ENCODE measurements around the gene TBX21.
A peak's percentile ranks its signal among the peaks of the same experiment; 100 is the strongest.

Gene TBX21

GRCh38 chr17:47698749-47699535 is 34.1 kb upstream of the TBX21 start:
- peak; percentile 80 for DNase-seq

- no peak for DNase-seq
Measured at GRCh38 chr17:47699536-47699840, 33.5 kb upstream of the TBX21 start.

GRCh38 chr17:47700471-47701449 is 32.3 kb upstream of the TBX21 start:
- no peak for DNase-seq

GRCh38 chr17:47701608-47702007 is 31.4 kb upstream of the TBX21 start:
- peak; percentile 71 for DNase-seq

GRCh38 chr17:47702391-47702995 is 30.5 kb upstream of the TBX21 start:
- DNase-seq: no peak

GRCh38 chr17:47703191-47703591 is 29.8 kb upstream of the TBX21 start:
- no peak for DNase-seq

- DNase-seq: no peak
Measured at GRCh38 chr17:47703671-47704070, 29.4 kb upstream of the TBX21 start.

GRCh38 chr17:47704116-47704515 is 28.9 kb upstream of the TBX21 start:
- no peak for DNase-seq

- DNase-seq: no peak
Measured at GRCh38 chr17:47704736-47705135, 28.3 kb upstream of the TBX21 start.

- DNase-seq: no peak
Measured at GRCh38 chr17:47705536-47706530, 27.2 kb upstream of the TBX21 start.

GRCh38 chr17:47707056-47707804 is 25.8 kb upstream of the TBX21 start:
- DNase-seq: peak; percentile 68

GRCh38 chr17:47707884-47708283 is 25.2 kb upstream of the TBX21 start:
- no peak for DNase-seq

- no peak for DNase-seq
Measured at GRCh38 chr17:47708312-47708863, 24.6 kb upstream of the TBX21 start.

- DNase-seq: no peak
Measured at GRCh38 chr17:47708864-47709541, 24.0 kb upstream of the TBX21 start.

- DNase-seq: no peak
Measured at GRCh38 chr17:47709594-47709993, 23.4 kb upstream of the TBX21 start.

GRCh38 chr17:47711366-47712099 is 21.5 kb upstream of the TBX21 start:
- DNase-seq: no peak

- no peak for DNase-seq
Measured at GRCh38 chr17:47712330-47713023, 20.6 kb upstream of the TBX21 start.

- peak; percentile 24 for DNase-seq
Measured at GRCh38 chr17:47713980-47714700, 18.9 kb upstream of the TBX21 start.

All from NCI-H82 (cell line).